Measurements from ENCODE around the gene NR4A1. TPM values are rescaled to one million over a fixed set of nuclear protein-coding genes. Genes with fewer than 3 reads are reported as not detected.
A peak's percentile ranks its signal among the peaks of the same experiment; 100 is the strongest.

Gene NR4A1
- total and polyA plus RNA-seq, 4 donors, result 45.1 to 77.9 (median 62.0) TPM

DNA sequence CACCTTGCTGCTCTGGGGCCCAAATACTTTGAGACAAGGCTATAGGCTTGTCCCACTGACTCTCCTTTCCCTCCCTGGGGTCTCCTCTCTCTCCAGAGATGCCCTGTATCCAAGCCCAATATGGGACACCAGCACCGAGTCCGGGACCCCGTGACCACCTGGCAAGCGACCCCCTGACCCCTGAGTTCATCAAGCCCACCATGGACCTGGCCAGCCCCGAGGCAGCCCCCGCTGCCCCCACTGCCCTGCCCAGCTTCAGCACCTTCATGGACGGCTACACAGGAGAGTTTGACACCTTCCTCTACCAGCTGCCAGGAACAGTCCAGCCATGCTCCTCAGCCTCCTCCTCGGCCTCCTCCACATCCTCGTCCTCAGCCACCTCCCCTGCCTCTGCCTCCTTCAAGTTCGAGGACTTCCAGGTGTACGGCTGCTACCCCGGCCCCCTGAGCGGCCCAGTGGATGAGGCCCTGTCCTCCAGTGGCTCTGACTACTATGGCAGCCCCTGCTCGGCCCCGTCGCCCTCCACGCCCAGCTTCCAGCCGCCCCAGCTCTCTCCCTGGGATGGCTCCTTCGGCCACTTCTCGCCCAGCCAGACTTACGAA lies 3.1 kb downstream of the NR4A1 start:
- no peak overlapping the region for H3K9ac ChIP-seq (ENCODE audit: insufficient read depth in 1 of 2, low read length in 2 of 2)
- H3K9me3 ChIP-seq (ENCODE audit: control insufficient read depth in 4 of 4, insufficient read depth in 3 of 4, low read length in 3 of 4), result peaks cover 0 to 2% (median 0%) of the 10 kb centered on the region in 4 donors
- peaks cover 6 to 18% (median 16%) of the 10 kb centered on the region in 5 donors for H3K4me1 ChIP-seq (ENCODE audit: control insufficient read depth in 5 of 5, insufficient read depth in 5 of 5, low read length in 5 of 5)
- DNase-seq, result no peak
- WGBS, 2 donors, result 93 to 96% methylated on average over 21 of the region's 21 CpGs
- no peak overlapping the region for H3K27ac ChIP-seq (ENCODE audit: low read depth in 1 of 2, low read length in 1 of 2)
- no peak for ATAC-seq (ENCODE audit: insufficient read depth, low FRiP score)
- peaks cover 3 to 39% (median 10%) of the 10 kb centered on the region in 4 donors for H3K36me3 ChIP-seq (ENCODE audit: control insufficient read depth in 4 of 4, insufficient read depth in 4 of 4, low read length in 4 of 4)
- no peaks in the 10 kb centered on the region for H3K27me3 ChIP-seq (ENCODE audit: control insufficient read depth in 3 of 3, insufficient read depth in 3 of 3, low read length in 2 of 3)
- TF ChIP-seq, protein P1, sequence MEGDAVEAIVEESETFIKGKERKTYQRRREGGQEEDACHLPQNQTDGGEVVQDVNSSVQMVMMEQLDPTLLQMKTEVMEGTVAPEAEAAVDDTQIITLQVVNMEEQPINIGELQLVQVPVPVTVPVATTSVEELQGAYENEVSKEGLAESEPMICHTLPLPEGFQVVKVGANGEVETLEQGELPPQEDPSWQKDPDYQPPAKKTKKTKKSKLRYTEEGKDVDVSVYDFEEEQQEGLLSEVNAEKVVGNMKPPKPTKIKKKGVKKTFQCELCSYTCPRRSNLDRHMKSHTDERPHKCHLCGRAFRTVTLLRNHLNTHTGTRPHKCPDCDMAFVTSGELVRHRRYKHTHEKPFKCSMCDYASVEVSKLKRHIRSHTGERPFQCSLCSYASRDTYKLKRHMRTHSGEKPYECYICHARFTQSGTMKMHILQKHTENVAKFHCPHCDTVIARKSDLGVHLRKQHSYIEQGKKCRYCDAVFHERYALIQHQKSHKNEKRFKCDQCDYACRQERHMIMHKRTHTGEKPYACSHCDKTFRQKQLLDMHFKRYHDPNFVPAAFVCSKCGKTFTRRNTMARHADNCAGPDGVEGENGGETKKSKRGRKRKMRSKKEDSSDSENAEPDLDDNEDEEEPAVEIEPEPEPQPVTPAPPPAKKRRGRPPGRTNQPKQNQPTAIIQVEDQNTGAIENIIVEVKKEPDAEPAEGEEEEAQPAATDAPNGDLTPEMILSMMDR (IDR thresholded peaks at IDR 0.05; ENCODE audit: control extremely low read depth, extremely low read depth), result no peak
- H3K4me3 ChIP-seq, result no peak overlapping the region

DNA sequence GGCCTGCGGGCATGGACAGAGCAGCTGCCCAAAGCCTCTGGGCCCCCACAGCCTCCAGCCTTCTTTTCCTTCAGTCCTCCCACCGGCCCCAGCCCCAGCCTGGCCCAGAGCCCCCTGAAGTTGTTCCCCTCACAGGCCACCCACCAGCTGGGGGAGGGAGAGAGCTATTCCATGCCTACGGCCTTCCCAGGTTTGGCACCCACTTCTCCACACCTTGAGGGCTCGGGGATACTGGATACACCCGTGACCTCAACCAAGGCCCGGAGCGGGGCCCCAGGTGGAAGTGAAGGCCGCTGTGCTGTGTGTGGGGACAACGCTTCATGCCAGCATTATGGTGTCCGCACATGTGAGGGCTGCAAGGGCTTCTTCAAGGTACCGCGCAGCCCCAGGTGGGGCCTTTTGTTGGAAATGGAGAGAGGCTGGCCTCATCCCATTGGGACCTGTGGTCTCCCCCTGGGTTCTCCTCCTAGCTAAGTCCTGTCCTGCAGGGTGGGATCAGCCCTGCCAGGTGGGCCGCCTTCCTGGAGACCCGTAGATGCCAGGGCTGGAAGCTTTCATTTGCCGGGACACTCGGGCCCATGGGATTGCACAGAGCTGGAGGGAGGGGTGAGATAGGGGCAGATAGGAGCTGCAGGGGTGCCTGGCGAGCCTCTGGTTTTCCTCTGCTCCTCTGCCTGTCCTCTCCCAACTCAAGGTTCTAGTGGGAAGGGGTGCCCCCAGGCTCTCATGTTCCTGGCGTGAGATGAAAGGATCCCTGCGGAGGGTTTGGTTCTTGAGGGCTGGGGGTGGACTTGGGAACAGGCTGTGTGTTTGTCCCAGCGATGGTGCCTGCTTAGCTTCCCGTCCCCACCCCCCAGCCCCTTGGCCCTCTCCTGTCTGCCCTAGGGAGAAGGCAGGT lies 3.8 kb downstream of the NR4A1 start:
- ATAC-seq (ENCODE audit: insufficient read depth, low FRiP score) (no peak), DNase-seq (peak in 2 of 3 donors; percentile 60 to 65)
- Histone ChIP-seq H3K36me3 (ENCODE audit: control insufficient read depth in 4 of 4, insufficient read depth in 4 of 4, low read length in 4 of 4) (peaks cover 3 to 40% (median 11%) of the 10 kb centered on the region in 4 donors), H3K9ac (ENCODE audit: insufficient read depth in 1 of 2, low read length in 2 of 2) (no peak overlapping the region), H3K9me3 (ENCODE audit: control insufficient read depth in 4 of 4, insufficient read depth in 3 of 4, low read length in 3 of 4) (peaks cover 0 to 2% (median 0%) of the 10 kb centered on the region in 4 donors), H3K27me3 (ENCODE audit: control insufficient read depth in 3 of 3, insufficient read depth in 3 of 3, low read length in 2 of 3) (no peaks in the 10 kb centered on the region), H3K4me1 (ENCODE audit: control insufficient read depth in 5 of 5, insufficient read depth in 5 of 5, low read length in 5 of 5) (peaks cover 6 to 16% (median 10%) of the 10 kb centered on the region in 5 donors), H3K4me3 (no peak overlapping the region), H3K27ac (ENCODE audit: low read depth in 1 of 2, low read length in 1 of 2) (no peak overlapping the region)
- 96 to 98% methylated on average over 21 of the region's 21 CpGs for whole genome bisulfite sequencing, 2 donors
- TF ChIP-seq, protein P1 (IDR thresholded peaks at IDR 0.05; ENCODE audit: control extremely low read depth, extremely low read depth), result no peak

DNA sequence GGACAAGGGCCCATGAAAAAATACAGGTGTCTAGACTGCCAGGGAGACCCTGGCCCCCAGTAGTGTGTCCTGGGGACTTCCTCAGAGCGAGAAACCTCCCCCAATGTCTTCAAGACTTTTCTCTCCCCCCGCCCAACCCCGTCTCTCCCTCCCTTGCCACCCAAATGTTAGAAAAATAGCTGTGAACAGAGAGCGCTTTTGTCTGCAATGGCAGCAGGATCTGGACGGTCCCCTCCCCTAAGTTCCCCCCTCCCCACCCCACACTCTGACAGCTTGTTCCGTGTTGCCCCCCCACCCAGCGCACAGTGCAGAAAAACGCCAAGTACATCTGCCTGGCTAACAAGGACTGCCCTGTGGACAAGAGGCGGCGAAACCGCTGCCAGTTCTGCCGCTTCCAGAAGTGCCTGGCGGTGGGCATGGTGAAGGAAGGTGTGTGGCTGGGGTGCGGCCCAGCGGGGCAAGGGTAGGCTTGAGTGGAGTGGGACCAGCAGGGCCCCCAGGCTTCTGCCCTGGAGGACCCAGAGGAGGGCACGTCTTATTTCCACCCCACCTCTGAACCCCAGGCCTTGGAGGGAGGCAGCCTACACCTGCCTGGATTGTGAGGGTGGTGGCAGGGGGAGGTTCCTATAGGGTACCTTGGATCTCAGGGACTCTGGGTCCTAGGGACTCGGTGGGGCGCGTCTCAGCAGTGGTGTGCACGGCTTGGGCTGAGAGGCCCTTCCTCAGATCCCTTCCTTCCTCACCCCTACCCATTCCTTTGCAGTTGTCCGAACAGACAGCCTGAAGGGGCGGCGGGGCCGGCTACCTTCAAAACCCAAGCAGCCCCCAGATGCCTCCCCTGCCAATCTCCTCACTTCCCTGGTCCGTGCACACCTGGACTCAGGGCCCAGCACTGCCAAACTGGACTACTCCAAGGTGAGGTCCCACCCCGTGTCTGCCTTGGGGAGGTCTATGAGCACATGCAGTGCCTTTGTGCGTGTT lies 4.8 kb downstream of the NR4A1 start:
- WGBS, 2 donors, result 87 to 92% methylated on average over 26 to 27 of the region's 27 CpGs
- Histone ChIP-seq H3K9me3 (ENCODE audit: control insufficient read depth in 4 of 4, insufficient read depth in 3 of 4, low read length in 3 of 4) (peaks cover 0 to 2% (median 0%) of the 10 kb centered on the region in 4 donors), H3K9ac (ENCODE audit: insufficient read depth in 1 of 2, low read length in 2 of 2) (no peak overlapping the region), H3K36me3 (ENCODE audit: control insufficient read depth in 4 of 4, insufficient read depth in 4 of 4, low read length in 4 of 4) (peaks cover 3 to 40% (median 11%) of the 10 kb centered on the region in 4 donors), H3K27me3 (ENCODE audit: control insufficient read depth in 3 of 3, insufficient read depth in 3 of 3, low read length in 2 of 3) (no peaks in the 10 kb centered on the region), H3K27ac (ENCODE audit: low read depth in 1 of 2, low read length in 1 of 2) (no peak overlapping the region), H3K4me3 (no peak overlapping the region), H3K4me1 (ENCODE audit: control insufficient read depth in 5 of 5, insufficient read depth in 5 of 5, low read length in 5 of 5) (peaks cover 0 to 11% (median 7%) of the 10 kb centered on the region in 5 donors)
- DNase-seq (peak in 2 of 3 donors; percentile 51 to 52), ATAC-seq (ENCODE audit: insufficient read depth, low FRiP score) (no peak)
- TF ChIP-seq, protein P1 (IDR thresholded peaks at IDR 0.05; ENCODE audit: control extremely low read depth, extremely low read depth), result no peak
